HG03159 (cell line): Measurements from ENCODE around the gene TTC39C.

Experiments used
- ATAC-seq: cut with Tn5 transposase; IDR thresholded peaks from one replicate; pipeline ENCODE4 v1.9.1; 2021; ENCODE audit warnings: mild to moderate bottlenecking, moderate library complexity; ENCODE audit not compliant: unreplicated experiment

The TTC39C gene

DNA sequence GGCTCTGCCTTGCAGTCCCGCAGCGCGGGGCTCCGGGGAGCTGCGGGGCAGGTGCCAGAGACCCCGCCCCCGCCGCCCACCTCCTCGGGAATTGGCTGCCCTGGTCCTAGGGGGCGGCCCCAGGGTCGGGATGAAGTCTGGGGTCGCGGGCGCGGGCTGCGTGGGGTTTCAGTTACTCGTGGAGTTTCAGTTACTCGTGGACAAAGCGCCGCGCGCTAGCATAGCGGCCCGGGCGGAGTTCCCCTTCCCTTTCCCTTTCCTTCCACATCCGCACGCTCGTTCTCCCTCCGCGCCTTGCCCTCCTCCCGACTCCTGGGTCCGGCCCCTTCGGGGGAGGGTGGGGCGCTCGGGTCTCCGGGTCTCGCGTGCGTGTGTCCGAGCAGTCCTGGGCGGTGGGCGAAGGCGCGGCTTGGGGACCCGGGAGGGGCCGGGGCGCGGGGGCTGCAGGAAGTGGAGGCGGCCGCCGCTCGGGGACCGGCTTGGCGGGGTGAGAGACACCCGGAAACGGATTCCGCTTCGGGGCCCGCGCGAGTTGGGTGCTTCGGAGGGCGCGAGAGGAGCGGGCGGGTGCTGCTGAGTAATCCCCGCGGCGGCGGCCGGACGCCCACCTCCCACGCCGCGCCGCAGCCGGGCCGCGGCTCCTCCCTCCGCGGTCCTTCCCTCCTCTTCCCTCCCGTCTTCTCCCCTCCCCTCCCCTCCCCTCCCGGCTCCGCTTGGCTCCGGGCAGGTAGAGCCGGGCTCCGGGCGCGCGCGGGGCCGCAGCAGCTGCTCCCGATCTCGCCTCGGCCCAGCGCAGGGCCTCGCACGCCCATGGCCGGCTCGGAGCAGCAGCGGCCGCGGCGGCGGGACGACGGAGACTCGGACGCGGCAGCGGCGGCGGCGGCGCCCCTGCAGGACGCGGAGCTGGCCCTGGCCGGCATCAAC, at the start of gene TTC39C:
Gene TTC39C, plus strand, starts transcription at position 693 of the 924 bp plus-strand sequence. Its CDS starts 118 bp downstream, at position 811.
- peak; percentile 40 for ATAC-seq

DNA sequence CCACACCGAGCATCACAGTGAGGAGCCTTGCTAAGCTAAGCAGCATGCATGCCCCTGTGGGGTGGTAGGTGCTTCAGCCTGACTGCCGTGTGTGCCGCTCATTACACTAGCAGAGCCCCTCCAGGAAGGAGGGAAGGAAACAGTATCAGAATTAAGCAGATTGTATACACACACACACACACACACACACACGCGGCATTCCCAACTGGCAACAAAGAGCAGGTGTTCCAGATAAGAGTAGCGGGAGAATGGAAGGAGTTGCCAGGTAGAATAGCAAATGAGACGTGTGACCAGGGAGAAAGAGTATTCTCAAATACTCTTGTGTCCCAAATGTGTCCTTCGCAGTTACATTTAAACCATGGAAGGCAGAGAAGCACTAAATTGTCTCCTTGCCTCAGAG, 47.6 kb upstream of the TTC39C start:
- ATAC-seq = no peak

DNA sequence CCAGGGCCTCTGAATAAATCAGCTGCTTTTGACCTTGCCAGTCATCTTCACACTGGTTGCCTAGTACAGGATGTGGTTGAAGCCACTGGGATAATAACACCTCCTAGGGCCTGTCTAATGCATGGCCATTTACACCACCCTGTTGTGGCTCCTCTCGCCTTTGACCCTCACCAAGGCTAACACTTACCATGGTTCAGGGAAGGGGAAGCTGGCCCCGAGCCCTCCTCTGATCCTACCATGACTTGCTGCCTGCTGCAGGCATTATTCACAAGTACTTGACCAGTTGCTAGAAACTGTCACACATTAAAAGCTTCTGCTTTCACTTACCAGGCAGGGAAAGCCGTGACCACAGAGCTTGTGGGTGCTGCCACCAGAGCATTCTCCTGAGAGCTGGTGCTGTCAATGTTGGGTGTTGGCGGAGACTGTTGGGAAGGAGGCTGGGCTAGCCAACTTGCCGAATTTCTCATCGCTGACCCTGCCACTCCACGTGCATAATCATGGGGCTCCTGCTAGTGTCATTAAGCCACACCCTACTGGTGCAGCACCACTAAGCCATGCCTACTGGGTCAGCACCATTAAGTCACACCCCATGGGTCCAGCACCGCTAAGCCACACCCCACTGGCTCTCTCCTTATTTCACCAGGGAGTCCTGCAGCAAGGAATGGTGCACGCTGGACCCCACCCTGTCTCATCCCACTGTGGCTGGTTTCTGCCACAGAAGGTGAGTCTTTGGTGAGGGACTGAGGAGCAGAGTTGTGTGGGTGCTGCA, 47.0 kb upstream of the TTC39C start:
- no peak for ATAC-seq

DNA sequence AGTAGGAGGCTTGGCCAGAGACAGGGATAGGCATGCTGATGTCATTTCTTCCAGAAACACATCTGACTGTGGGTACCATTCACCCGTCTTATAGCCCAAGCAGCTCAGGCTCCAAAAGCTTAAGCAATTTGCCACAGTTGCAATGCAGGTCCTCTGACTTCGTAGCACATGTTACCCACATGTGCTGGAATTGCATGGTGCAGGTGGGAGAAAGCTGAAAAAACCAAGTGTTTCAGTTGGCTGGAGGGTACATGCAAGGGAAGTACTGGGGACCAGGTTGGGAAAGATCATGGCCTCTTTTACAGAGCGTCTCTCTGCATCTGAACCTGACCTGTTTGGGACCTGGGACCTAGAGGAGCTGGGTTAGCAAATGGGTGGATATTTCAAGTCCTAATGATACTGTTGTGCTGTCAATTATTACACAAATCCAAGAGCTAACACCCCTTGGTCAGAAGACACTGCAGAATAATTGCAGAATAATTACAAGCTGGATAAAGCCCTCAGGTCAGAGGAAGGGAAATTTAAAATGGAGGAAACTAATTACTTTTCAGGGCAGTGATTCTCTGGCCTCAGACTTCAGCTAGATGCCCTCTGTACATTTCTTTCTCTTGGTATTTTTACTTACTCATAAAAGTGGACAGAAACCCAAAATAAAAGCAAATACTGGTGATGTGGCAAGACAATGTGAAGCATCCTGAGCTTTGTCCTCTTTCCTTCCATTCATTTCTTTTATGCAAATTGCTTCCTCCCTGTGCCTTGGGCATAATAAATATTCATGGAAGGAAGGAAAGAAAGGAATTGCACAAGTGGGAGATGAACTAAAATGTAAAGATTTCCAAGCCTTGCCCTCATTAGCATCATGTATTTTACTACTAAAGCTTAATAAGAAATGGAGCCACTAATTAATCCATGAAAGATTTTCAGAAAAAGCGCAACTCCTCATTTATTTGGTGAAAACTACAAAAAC, 45.6 kb upstream of the TTC39C start:
- no peak for ATAC-seq

DNA sequence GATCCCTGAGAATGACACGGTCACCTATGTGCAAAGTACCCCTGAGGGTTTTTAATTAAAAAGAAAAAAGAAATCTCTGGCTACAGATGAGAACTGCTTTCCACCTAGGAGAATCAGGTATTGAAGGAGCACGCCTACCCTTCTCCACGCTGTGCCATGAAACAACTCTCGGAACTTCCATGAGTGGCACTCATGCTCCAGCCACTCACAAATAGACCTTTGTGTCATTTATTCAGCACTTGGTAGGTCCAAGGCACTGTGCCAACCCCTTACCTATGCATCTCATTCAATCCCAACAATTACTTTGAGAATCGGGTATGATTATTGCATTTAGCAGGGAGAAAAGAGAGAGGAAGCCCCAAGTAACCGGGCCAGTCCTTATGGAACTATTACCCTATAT, 44.9 kb upstream of the TTC39C start:
- no peak for ATAC-seq

DNA sequence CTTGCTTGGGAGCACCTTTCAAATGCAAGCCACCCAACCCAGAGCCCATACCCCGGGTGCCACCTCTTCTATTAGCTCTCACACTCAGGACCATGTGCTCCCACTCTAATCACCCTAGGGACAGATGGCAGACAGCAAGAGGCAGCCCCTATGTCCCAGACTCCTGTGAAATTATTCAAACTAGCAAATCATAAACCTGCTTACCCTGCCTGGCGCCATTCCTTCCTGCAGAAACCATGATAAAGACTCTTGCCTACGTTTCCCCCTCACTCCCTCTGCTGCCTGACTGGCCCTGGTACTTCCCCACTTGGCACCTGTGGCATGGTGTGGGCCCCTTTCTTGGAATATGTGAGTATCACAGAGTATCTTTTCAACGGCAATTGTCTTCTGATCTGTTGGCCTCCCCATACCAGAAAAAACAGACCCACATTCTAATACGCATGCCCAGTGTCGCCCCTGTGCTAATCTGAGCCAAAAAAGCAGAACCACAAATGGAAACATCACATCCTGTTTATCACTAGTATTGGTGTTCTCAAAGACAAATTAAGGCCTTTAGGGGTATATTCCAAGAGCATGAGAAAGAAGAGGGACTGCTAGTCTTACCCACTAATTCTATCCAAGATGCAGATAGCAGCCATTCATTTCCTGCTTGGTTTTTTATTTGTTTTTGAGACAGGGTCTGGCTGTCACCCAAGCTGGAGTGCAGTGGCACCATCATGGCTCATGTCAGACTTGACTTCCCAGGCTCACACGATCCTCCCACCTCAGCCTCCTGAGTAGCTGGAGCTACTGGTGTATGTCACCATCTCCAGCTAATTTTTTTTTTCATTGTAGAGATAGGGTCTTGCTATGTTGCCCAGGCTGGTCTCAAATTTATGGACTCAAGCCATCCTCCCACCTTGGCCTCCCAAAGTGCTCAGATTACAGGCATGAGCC, 44.1 kb upstream of the TTC39C start:
- ATAC-seq = no peak

DNA sequence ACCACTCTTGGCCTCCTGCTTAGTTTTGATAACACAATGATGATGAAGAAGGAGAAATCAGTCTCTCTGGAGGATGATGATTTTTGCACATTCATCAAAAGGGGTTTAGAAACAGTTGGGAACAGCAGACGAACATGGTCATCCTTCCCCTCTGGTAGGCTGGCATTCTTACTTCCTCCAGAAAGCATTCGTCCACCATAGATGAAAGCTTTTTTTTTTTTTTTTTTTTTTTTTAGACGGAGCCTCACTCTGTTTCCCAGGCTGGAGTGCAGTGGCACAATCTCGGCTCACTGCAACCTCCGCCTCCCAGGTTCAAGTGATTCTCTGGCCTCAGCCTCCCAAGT, 43.5 kb upstream of the TTC39C start:
- no peak for ATAC-seq

DNA sequence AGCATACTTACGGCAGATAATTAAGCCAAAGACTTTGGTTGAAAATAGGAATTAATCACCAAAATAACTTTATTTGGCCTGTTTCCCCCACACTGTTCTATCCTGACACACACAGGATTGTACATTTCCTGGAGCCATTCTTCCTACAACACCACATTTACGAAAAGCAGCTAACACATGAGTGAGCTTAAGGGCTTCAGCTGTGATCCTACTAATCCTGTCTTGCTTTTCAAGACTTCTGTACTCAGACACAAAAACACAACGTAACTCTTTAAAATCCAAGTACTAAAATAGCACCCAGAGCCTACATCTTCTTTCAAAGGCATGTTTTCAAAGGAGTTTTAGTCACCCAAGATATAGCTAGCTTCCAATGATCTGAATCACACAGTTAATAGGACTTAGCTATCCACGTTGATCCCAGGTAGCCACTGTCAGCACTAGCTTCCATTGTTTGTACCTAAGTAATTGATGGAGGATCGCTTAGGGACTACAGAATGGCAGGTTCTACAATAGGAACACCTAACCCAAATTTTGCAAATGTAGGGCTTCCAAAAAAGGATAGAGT, 42.8 kb upstream of the TTC39C start:
- no peak for ATAC-seq

DNA sequence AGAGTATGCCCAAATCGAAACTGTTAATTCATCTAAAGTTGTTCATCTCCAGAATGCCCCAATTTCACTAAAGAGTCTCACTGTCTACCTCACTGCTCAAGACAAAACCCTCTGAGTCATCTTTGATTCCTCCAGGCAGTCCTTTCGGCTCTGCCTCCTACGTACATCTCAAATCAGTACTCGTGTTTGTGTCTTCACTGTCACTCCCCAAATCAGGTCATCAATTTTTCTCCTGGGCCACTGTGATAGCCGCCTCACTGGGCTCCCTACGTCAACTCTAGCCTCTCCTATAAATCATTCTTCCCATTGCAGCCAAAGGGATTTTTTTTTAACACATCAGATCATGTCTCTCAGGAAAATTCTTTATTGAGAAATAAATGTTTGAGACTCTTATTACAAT, 42.1 kb upstream of the TTC39C start:
- ATAC-seq = no peak

DNA sequence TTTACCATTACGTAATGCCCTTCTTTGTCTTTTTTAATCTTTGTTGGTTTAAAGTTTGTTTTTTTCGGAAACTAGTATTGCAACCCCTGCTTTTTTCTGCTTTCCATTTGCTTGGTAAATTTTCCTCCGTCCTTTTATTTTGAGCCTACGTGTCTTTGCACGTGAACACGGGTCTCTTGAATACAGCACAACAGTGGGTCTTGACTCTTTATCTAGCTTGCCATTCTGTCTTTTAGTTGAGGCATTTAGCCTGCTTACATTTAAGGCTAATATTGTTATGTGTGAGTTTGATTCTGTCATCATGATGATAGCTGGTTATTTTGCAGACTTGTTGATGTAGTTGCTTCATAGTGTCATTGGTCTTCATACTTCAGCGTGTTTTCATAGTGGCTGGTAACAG, 37.5 kb upstream of the TTC39C start:
- ATAC-seq = no peak

DNA sequence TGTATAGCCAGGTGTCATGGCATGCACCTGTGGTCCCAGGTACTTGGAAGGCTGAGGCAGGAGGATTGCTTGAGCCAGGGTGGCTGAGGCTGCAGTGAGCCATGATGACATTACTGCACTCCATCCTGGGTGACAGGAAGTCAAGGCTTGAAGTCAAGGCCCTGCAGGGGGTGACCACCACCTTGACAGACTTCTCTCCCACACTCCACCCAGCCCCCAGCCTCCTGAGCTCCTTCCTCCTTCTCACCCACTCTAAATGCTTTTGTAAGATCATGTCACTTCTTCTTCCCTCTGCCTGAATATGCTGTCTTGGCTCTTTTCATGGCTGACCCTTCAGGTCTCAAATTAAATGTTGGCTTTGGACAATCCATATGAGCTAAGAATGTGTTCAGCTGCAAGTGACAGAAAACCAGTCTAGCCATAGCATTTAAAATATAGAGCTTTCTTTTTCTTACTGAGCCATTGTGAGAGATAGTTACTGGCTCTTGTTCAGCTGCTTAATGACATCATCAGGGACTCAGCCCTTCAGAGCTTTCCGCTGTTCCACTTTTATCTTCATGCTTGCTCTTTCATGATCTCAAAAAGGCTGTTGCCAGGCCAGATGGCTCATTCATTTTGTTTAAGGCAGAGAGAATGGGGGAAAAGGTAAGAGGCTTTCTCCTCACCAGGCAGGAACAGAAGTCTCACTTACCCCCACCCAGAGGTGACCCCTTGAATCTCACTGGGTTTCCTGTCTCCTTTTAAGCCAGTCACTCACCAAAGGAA, 36.7 kb upstream of the TTC39C start:
- ATAC-seq = no peak

DNA sequence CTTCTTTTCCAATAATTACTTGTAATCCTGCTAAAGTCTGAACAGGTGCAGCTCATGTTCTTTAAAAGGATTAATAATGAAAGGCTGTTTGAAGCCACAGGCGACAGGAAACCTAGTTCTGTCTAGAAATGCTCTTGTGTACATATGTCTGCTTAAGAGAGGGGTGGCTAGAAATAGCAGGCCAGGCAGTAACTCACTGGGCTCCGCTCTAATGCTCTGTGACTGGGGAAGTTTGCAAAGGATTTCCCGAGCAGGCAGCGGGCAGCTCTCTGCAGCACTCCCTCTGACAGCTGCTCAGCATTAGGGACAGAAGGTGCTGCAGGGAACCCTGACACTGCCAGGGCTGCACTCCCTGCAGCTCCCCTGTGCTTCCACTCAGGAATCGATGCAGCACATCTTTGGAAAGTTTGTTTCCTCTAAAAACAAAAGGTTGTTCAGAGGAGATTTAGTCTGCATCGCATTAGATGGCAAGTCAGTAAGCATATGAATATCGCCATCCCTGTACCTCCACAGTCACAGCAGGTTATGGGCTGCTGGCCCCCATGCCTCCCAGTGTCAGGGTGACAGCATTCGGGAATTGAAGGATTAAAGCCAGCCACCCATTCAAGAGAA, 33.1 kb upstream of the TTC39C start:
- ATAC-seq = peak; percentile 68

DNA sequence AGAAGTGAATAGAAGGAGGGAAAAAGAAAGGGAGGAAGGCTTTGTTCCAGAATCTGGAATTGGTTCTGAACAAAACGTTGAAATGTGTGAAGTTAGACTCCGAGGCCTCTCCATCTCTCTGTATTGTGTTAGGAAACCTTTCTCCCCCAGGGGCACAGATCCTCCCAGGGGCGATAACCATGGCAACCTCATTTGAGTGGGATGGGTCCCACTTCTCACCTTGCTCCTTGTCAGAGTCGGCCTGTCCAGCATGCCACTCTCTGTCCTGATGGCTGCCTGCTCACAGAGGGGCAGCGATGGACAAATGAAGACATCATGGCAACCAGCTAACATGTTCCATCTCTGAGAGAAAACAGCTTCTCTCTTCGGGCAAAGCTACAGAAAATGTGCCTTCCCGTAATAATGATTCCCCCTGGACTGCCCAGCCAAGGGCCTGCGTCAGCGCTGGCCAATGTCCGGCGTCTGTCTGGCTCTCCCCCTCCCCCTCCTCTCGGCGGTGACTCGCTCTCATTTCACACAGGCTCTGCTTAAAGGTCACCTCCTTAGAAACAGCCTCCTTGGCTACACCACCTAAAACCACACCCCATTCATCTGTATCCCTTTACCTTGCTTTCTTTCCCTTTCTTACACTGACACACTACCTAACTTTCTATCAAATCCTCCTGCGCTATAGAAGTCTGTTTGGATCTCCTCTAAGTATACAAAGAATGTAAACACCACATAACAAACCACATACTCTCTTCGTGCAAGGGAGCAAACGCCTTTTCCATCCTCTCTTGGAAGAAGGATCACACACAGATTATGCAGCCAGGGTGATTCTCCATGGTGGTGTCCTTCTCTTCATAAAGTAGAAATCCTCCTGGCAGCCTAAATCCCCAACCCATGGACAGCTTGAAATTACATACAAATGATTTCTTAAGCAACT, 32.1 kb upstream of the TTC39C start:
- ATAC-seq = no peak

DNA sequence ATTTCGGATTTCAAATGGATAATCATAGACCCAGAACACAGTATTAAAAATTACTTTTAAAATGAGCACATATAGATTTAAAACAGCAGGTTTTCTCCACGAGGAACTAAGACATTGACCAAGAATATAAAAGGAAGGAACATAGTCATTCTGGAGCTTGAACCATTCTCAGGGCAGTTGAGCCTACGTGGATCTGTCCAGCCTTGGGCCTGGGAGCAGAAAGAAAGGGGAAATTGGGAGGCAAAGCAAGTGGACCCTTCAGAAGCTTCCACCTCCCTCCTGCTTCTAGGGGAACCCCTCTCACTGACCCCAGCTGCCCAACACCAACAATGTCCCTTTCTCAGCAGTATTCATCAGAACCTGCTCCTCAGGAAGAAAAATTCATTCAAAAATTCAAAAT, 31.4 kb upstream of the TTC39C start:
- ATAC-seq = no peak

DNA sequence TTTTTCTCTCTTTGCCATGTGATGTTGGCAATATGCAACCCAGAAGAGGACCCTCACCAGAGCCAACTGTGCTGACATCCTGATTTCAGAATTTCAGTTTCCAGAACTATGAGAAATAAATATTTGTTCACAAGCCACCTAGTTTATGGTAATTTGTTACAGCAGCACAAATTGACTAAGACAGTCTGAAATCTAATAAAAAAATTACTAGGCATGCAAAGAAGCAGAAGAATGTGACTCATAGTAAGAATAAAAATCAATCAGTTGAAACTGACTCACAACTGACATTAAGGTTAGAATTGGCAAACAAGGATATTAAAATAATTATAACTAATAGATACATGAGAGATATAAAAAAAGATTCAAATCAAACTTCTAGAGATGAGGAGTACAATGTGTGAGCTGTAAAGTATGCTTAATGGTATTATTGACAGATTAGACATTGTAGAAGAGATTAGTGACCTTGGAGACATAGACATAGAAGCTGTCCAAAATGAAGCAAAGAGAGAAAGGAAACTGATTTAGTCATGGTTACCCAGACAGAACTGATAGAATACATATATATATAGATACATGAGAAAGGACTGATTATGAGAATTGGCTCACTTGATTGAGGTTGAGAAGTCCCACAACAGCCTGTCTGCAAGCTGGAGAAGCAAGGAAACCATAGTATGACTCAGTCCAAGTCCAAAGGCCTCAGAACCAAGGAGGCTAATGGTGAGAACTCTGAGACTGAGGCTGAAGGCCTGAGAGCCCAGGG, 27.8 kb upstream of the TTC39C start:
- ATAC-seq = peak; percentile 82
